ENCODE results near the gene ASB13. TPM values are rescaled to one million over a fixed set of nuclear protein-coding genes. Genes with fewer than 3 reads are reported as not detected.

The ASB13 gene
- total RNA-seq, 1 experiment from 2014 or later, result 13.8 TPM

DNA sequence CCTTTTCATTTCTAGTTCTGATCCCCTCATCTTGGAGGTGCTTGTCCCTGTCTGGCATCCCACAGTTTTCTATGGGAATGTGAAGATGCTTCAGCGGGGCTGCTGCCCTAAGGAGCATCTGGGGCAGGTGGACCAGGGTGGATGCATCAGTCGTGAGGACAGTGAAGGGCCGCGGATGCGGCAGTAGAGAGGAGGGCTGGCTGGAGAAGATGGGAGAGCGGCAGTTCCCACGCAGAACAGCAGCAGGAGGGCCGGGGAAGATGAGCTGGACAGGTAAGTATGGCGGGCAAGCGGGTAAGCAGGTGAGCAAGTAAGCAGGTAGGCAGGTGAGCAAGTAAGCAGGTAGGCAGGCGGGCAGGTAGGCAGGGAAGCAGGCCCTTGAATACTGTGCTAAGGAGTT, 48.9 kb downstream of the ASB13 start:
- no peaks in the 10 kb centered on the region for H3K9me3 ChIP-seq (ENCODE audit: control insufficient read depth, low read depth, low read length)
- no peak overlapping the region for H3K27ac ChIP-seq (ENCODE audit: insufficient read length, low read depth, low read length)
- H2BK12ac ChIP-seq (ENCODE audit: insufficient read length, low read depth, low read length), result no peak overlapping the region
- no peak overlapping the region for H2BK20ac ChIP-seq (ENCODE audit: low read depth, low read length, poor library complexity, severe bottlenecking)
- H3K4me1 Mint-ChIP-seq, result peaks cover 0 to 7% of the 10 kb centered on the region in 2 experiments; a peak in 2 of 4 replicates
- no peak for DNase-seq
- no peak overlapping the region for H3K14ac ChIP-seq (ENCODE audit: insufficient read depth, low read length)
- no peak overlapping the region for H3T11ph ChIP-seq (ENCODE audit: low read length)
- H3K27me3 ChIP-seq (ENCODE audit: insufficient read depth, low read length), result no peaks in the 10 kb centered on the region
- no peak overlapping the region for H2BK120ac ChIP-seq (ENCODE audit: low read depth, low read length, poor library complexity, severe bottlenecking)
- H3K23me2 ChIP-seq (ENCODE audit: insufficient read length, low read depth, low read length, poor library complexity, severe bottlenecking), result no peaks in the 10 kb centered on the region
- H2BK15ac ChIP-seq (ENCODE audit: low read depth, low read length), result no peak overlapping the region
- H4K5ac ChIP-seq (ENCODE audit: insufficient read length, low read depth, low read length), result no peak overlapping the region
- H2BK5ac ChIP-seq (ENCODE audit: insufficient read length, low read length), result no peak overlapping the region
- no peak overlapping the region for H3K4me2 ChIP-seq (ENCODE audit: insufficient read depth, insufficient read length, low read length)
- no peak overlapping the region for H3K9ac ChIP-seq (ENCODE audit: extremely low read depth, insufficient read length, low read length)
- H4K20me1 ChIP-seq (ENCODE audit: control insufficient read depth, insufficient read depth, insufficient read length), result no peaks in the 10 kb centered on the region
- no peak overlapping the region for H2AK5ac ChIP-seq (ENCODE audit: insufficient read length, low read length)
- H3K4me1 ChIP-seq (ENCODE audit: insufficient read depth, low read length), result no peaks in the 10 kb centered on the region
- no peak overlapping the region for H3K4me3 Mint-ChIP-seq
- no peak overlapping the region for H3K18ac ChIP-seq (ENCODE audit: insufficient read length, low read depth, low read length)
- WGBS (ENCODE audit: extremely low coverage, insufficient read length, low lambda C conversion rate), result no CpG with 5 or more reads among the region's 11 CpGs
- H3K79me2 ChIP-seq (ENCODE audit: insufficient read depth, low read length), result no peaks in the 10 kb centered on the region
- H4K8ac ChIP-seq (replicated peaks; ENCODE audit: insufficient read length, low read depth, low read length), result no peak overlapping the region
- H3K36me3 Mint-ChIP-seq (ENCODE audit: insufficient read depth in 1 of 3, low read depth in 3 of 3), result no peaks in the 10 kb centered on the region
- H3K79me1 ChIP-seq (ENCODE audit: insufficient read depth, low read depth, low read length, poor library complexity, severe bottlenecking), result no peaks in the 10 kb centered on the region
- no peak overlapping the region for H2AFZ ChIP-seq (ENCODE audit: low read length)
- H3K27me3 Mint-ChIP-seq (ENCODE audit: low read depth), result no peaks in the 10 kb centered on the region
- TF ChIP-seq, protein P1, sequence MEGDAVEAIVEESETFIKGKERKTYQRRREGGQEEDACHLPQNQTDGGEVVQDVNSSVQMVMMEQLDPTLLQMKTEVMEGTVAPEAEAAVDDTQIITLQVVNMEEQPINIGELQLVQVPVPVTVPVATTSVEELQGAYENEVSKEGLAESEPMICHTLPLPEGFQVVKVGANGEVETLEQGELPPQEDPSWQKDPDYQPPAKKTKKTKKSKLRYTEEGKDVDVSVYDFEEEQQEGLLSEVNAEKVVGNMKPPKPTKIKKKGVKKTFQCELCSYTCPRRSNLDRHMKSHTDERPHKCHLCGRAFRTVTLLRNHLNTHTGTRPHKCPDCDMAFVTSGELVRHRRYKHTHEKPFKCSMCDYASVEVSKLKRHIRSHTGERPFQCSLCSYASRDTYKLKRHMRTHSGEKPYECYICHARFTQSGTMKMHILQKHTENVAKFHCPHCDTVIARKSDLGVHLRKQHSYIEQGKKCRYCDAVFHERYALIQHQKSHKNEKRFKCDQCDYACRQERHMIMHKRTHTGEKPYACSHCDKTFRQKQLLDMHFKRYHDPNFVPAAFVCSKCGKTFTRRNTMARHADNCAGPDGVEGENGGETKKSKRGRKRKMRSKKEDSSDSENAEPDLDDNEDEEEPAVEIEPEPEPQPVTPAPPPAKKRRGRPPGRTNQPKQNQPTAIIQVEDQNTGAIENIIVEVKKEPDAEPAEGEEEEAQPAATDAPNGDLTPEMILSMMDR (conservative IDR thresholded peaks at IDR 0.05), result no peak
- no peaks in the 10 kb centered on the region for H3K9me3 Mint-ChIP-seq
- H4K91ac ChIP-seq (ENCODE audit: insufficient read length, low read depth, low read length), result no peak overlapping the region
- no peak overlapping the region for H3K56ac ChIP-seq (ENCODE audit: insufficient read length, low read depth, low read length)
- no peak overlapping the region for H3K4ac ChIP-seq (ENCODE audit: low read depth, low read length)
- no peak overlapping the region for H3K27ac Mint-ChIP-seq
- H3K23ac ChIP-seq (ENCODE audit: insufficient read length, low read depth, low read length), result no peak overlapping the region
